ENCODE results near the gene MT1G.

MT1G gene

DNA sequence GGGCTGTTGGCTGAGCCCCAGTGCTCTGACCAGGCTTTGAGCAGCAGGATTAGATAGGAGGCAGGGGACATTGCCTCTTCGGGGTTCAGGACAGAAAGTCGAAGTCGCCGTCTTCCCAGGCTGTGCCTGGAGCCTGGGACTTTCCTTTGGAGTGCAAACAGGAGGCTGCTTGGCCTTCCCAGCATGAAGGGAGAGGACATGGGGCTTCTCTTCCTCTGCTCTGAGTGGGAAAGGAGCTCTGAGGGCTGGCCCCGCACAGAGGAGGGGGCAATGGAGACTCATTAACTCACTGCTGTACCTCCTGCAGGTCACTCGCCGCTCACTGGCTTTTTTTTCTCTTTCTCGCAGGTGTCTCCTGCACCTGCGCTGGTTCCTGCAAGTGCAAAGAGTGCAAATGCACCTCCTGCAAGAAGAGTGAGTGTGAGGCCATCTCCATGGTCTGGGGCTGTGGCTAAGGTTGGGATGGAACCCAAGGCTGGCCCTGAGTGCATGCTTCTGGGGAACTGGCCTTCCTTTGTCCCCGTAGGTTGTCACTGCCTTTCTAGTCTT is 9.5 kb downstream of the MT1G start:
- TF ChIP-seq, protein P1, sequence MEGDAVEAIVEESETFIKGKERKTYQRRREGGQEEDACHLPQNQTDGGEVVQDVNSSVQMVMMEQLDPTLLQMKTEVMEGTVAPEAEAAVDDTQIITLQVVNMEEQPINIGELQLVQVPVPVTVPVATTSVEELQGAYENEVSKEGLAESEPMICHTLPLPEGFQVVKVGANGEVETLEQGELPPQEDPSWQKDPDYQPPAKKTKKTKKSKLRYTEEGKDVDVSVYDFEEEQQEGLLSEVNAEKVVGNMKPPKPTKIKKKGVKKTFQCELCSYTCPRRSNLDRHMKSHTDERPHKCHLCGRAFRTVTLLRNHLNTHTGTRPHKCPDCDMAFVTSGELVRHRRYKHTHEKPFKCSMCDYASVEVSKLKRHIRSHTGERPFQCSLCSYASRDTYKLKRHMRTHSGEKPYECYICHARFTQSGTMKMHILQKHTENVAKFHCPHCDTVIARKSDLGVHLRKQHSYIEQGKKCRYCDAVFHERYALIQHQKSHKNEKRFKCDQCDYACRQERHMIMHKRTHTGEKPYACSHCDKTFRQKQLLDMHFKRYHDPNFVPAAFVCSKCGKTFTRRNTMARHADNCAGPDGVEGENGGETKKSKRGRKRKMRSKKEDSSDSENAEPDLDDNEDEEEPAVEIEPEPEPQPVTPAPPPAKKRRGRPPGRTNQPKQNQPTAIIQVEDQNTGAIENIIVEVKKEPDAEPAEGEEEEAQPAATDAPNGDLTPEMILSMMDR (conservative IDR thresholded peaks at IDR 0.05; ENCODE audit: low read length): no peak
- DNase-seq (ENCODE audit: low read depth): no peak
- peak overlapping the region; percentile 50 for H3K4me3 ChIP-seq (ENCODE audit: low read length)

DNA sequence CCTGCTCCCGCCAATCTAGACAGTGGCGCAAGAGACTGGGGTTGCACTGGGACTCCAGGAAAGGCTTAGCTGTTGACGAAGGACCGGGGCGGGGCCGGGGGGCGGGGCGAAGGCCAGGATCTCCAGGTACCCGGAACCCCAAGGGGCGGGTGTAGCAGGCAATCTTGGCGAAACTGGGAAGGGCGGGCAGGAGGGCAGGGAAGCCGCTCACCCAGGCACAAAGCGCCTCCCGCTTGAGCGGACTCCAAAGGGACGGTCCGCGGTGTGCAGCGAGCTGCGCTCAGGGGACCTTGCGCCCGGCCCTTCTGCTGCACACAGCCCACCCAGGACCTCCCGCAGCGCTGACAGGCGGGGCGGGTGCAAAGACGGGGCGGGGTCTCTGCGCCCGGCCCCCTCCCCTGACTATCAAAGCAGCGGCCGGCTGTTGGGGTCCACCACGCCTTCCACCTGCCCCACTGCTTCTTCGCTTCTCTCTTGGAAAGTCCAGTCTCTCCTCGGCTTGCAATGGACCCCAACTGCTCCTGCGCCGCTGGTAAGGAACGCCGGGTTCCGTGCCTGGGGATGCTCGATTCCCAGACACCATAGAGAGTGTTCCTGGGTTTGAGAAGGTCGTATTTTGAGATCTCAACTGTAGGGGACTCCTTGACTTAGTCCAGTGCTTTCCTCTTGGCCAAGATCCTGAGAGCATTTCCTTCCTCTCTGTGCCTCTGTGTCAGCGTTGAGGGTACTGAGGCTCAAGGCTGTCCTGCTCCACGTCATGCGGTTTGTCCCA is 10.1 kb downstream of the MT1G start, which contains the start of gene MT1F:
TSS of gene MT1F (plus strand) at position 405 of the 772 bp plus-strand sequence. CDS start at position 505, 100 bp downstream.
- no peak for DNase-seq (ENCODE audit: low read depth)
- H3K4me3 ChIP-seq (ENCODE audit: low read length): peak within 1 kb of the TSS; percentile 50
- TF ChIP-seq, protein P1 (conservative IDR thresholded peaks at IDR 0.05; ENCODE audit: low read length): no peak

DNA sequence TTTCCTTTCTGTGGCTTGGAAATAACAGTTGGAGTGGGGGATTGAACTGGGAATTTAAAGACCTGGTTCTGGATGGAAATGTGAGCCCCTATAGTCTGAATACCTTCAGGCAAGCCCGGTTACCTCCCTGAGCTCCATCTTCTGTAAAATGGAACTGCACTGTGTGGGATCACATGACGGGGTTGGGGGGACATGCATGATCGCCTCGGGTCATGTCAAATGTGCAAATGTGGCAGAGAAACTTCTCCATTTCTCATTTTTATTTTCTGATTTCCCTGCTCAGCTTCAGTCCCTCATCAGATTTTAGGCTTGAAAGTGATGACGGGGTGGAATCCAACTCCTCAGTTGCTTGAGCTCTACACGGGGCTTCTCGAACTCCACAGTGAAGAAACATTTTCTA is 14.6 kb downstream of the MT1G start:
- no peak overlapping the region for H3K4me3 ChIP-seq (ENCODE audit: low read length)
- no peak for DNase-seq (ENCODE audit: low read depth)
- TF ChIP-seq, protein P1 (conservative IDR thresholded peaks at IDR 0.05; ENCODE audit: low read length): no peak

DNA sequence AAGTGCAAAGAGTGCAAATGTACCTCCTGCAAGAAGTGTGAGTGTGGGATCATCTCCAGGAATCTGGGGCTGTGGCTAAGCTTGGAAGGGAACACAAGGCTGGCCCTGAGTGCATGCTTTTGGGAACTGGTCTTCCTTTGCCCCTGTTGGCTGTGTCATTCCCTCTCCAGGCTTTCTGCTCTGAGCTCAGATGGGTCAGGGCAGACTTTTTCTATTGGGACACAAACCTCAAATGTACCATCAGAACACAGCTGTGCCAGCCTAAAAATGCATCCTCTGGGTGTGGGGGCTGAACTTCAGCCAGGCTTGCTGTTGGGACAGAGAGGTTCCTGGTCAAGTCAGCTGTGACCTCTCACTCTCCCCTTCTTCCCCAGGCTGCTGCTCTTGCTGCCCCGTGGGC is 15.3 kb downstream of the MT1G start:
- no peak for DNase-seq (ENCODE audit: low read depth)
- TF ChIP-seq, protein P1 (conservative IDR thresholded peaks at IDR 0.05; ENCODE audit: low read length): no peak
- H3K4me3 ChIP-seq (ENCODE audit: low read length): no peak overlapping the region

DNA sequence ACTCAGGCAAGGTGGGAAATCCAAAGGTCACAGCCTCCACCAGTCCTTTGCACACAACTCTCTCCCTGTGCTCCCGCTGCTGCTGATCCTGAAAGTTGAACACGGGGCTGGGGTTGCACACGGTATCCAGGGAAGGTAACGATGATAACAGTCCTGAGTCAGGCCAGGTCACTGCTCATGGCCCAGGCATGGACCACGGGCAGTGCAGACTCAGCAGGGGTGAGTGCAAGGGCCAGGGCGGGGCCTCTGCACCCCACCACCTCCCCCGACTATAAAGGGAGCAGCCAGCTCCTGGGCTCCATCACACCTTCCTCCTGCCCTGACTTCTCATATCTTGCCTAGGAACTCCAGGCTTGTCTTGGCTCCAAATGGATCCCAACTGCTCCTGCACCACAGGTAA is 16.3 kb downstream of the MT1G start, which contains the start of gene MT1B:
TSS of gene MT1B (plus strand) at position 301 of the 400 bp plus-strand sequence. CDS start at position 369, 68 bp downstream.
- TF ChIP-seq, protein P1 (conservative IDR thresholded peaks at IDR 0.05; ENCODE audit: low read length): no peak
- H3K4me3 ChIP-seq (ENCODE audit: low read length): no peak within 1 kb of the TSS
- no peak for DNase-seq (ENCODE audit: low read depth)

DNA sequence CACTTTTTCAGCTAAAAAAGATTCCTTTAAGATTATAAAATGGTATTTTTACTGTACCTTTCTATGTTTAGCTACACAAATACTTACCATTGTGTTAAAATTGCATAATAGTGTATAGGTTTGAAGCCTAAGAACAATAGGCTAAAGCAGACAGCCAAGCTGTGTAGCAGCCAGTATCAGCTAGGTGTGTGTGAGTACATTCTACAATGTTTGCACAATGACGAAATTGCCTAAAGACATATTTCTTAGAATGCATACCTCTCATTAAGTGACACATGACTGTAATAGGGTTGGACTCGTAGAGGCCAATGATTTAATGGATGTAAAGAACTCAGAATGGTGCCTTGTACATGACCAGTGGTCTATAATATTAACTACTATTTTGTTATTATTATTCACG is 18.0 kb downstream of the MT1G start:
- no peak for DNase-seq (ENCODE audit: low read depth)
- TF ChIP-seq, protein P1 (conservative IDR thresholded peaks at IDR 0.05; ENCODE audit: low read length): no peak
- no peak overlapping the region for H3K4me3 ChIP-seq (ENCODE audit: low read length)

GRCh38 chr16:56649271-56649670 is 18.6 kb downstream of the MT1G start:
- no peak for DNase-seq (ENCODE audit: low read depth)
- TF ChIP-seq, protein P1 (conservative IDR thresholded peaks at IDR 0.05; ENCODE audit: low read length): no peak
- H3K4me3 ChIP-seq (ENCODE audit: low read length): no peak overlapping the region
